VCaP (cell line): ENCODE data around the gene TUFM.

Experiments
- H3K27ac ChIP-seq: fragments of 450-650 bp; 2 replicates; pipeline ENCODE4 v1.5.1; 2017
- TF ChIP-seq, protein P1 (sequence below): fragments of 450-650 bp; conservative IDR thresholded peaks from 2 replicates; pipeline ENCODE4 v1.5.1; 2017; ENCODE audit warnings: mild to moderate bottlenecking, moderate library complexity

TUFM gene

DNA sequence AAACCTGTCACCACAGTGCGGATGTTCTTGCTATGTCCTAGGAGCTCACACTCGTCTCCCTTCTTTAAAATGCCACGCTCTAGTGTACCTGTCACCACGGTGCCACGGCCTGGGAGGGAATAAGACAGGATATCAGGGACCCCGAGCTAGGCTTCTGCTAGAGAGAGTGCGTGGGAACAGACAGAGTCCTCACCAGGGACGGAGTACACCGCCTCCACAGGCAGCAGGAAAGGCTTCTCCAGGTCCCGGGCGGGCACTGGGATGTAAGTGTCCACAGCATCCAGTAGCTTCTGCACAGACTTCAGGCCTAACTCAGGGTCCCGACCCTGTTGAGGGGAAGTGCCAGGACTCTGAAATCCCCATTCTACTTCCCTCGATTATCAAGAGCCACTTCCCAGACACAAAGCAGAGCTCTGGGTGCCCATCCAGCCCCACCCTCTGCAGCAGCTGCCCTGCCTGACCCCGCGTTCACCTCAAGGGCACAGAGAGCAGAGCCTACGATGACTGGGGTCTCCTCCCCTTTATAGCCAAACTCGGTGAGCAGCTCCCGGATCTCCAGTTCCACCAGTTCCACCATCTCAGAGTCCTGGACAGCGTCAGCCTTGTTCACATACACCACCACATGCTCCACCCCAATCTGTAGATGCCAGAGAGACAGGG lies 1.8 kb downstream of the TUFM start:
- 0 out of 2 replicates have a peak overlapping the region, but pooled peaks have one; percentile 74 for H3K27ac ChIP-seq
- TF ChIP-seq, protein P1, sequence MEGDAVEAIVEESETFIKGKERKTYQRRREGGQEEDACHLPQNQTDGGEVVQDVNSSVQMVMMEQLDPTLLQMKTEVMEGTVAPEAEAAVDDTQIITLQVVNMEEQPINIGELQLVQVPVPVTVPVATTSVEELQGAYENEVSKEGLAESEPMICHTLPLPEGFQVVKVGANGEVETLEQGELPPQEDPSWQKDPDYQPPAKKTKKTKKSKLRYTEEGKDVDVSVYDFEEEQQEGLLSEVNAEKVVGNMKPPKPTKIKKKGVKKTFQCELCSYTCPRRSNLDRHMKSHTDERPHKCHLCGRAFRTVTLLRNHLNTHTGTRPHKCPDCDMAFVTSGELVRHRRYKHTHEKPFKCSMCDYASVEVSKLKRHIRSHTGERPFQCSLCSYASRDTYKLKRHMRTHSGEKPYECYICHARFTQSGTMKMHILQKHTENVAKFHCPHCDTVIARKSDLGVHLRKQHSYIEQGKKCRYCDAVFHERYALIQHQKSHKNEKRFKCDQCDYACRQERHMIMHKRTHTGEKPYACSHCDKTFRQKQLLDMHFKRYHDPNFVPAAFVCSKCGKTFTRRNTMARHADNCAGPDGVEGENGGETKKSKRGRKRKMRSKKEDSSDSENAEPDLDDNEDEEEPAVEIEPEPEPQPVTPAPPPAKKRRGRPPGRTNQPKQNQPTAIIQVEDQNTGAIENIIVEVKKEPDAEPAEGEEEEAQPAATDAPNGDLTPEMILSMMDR = no peak

DNA sequence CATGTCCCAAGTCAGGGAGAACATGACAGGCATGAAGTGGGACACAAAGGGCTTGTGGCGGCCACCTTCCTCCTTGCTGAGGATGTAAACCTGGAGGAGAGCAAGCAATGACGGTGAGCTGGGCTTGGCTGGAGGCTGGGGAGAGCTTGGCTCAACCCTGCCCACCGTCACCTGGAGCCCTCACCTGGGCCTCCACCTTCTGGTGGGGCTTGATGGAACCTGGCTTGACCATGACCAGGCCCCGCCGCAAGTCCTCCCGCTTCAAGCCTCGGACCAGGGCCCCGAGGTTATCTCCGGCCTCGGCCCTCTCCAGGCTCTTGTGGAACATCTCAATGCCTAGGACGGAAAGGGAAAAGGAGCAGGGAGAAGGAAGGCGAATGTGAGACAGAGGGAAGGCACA lies 2.4 kb downstream of the TUFM start:
- no peak overlapping the region for H3K27ac ChIP-seq
- TF ChIP-seq, protein P1 = no peak

DNA sequence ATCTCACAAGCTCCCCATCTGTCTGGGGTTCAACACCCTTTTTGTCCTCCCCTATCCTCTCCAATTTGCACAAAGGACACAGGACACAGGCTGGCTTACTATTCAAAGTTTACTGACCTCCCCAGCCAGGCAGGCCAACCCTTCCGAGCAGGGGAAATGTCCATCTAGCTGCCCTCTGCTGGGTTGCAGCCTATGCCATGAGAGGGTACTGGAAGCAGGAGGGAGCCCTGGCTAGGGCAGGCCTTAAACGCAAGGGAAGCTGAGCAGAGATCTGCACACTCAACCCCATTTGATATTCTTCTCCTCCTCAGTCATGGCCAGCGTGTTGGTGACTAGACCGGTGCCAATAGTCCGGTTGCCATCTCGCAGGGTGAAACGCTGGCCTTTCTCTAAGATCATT lies 3.5 kb downstream of the TUFM start:
- TF ChIP-seq, protein P1 = no peak

DNA sequence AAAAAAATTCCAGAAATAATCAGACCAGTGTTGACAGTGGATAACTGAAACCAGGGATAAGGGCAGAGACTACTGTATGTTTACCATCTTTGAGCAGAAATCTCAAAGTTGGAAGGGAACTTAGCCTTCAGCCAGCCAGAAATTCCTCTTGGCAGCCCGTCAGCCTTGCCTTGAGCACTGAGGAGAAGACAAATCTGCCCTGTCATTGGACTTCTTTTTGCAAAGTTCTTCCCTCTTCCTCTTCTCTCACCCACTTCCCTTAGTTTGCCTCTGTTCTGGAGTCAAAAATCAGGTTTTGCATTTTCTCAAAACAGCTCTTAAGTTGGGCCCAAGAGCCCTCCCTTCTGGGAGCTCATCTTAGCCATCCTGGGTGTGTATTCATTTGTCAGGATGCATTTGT lies 6.2 kb downstream of the TUFM start:
- H3K27ac ChIP-seq = no peak overlapping the region

More for the DNA sequence above, 3.5 kb downstream of the TUFM start:
- H3K27ac ChIP-seq = no peak overlapping the region

DNA sequence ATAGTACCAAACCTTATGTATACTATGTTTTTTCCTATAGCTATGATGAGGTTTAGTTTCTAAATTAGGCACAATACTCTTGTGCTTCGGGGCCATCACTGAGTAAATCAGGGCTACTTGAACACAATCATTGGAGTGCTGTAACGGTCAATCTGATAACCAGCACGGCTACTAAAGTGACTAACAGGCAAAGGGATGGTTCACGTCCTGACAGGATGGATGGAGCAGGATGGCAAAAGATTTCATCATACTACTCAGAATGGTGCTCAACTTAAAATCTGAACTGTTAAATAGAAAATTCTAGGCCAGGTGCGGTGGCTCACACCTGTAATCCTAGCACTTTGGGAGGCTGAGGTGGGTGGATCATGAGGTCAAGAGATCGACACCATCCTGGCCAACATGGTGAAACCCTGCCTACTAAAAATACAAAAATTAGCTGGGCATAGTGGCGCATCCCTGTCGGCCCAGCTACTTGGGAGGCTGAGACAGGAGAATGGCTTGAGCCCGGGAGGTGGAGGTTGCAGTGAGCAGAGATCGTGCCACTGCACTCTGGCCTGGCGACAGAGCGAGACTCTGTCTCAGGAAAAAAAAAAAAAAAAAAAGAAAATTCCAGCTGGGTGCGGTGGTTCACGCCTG lies 7.0 kb downstream of the TUFM start:
- TF ChIP-seq, protein P1 = no peak
- no peak overlapping the region for H3K27ac ChIP-seq

More for the DNA sequence above, 6.2 kb downstream of the TUFM start:
- TF ChIP-seq, protein P1 = no peak

DNA sequence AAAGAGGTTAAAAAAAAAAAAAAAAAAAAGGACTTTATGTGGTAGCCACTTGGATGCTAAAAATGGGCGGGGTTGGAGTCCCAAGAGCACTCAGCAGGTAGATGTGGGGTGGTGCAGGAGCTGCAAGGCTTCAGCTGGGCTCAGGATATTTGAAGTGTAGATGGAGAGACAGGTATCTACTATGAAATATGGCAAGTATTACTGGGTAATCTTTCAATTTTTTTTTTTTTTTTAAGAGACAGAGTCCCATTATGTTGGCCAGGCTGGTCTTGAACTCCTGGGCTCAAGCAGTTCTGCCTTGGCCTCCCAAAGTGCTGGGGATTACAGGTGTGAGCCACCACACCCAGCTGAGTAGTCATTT lies 7.6 kb downstream of the TUFM start:
- H3K27ac ChIP-seq = no peak overlapping the region
- TF ChIP-seq, protein P1 = no peak

DNA sequence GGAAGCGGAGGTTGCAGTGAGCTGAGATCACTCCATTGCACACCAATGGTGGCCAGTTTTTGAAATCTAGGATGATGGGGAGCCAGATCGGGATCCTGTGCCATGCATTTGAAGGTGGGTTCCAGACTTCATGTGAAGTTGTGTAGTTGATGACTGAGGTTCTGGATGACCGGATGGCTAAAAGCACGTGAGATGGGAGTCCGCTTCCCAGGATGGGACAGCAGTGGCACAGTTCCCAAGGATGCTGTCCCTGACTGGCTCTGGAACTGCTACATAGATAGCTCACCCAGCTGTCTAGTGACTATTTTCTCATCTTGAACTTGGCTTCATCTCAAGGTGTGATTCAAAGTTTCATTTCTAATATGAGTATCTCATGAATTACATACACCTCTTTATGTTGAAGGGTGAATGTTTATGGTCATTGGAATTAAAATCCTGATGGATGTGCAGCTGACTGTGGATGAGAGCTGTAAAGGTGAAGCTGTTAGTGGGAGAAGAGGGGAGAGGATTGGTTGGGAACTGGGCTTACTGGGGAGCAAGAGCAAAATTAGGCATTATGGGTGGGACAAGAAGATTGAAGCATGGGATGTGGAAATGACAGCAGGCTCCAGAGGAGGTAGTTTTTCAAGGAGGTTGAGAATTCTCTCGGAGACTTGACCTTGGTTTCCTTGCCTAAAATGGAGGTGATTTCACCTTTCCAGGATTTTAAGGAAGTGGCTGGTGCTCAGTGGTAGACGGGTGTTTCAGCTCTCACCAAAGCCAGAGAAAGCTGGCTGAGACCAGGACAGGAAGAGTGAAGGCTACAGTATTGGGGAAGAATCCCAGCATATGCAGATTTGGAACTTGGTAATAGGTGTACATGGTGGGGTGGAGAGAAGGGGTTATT lies 8.2 kb downstream of the TUFM start:
- H3K27ac ChIP-seq = no peak overlapping the region
- TF ChIP-seq, protein P1 = no peak
